ENCODE measurements around the gene SRI.
A peak's percentile ranks its signal among the peaks of the same experiment; 100 is the strongest.
"Not testable (repeated sequence)": the region's sequence is repeated elsewhere in the genome, so short reads cannot be mapped to it uniquely, and the experiment has no call there.

The SRI gene

DNA sequence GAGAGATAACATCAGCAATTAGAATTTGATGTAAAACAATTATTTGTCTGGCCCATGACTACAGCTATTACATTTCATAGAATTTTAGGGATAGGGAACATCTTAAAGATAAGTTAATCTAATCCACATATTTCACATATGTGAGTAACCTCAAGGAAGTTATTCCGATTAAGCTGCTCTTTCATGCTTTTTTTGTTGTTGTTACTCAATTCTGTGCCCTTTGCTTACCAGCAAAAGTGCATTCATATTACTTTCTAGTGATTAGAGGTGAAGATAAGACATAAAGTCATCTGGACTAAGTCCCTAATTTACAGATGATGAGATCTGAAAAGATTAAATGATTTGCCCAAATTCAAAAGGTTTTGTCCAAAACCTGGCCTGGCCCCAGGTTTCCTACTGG, 40.9 kb upstream of the SRI start:
- no peak for DNase-seq (ENCODE audit: low read depth)
- TF ChIP-seq, protein P1, sequence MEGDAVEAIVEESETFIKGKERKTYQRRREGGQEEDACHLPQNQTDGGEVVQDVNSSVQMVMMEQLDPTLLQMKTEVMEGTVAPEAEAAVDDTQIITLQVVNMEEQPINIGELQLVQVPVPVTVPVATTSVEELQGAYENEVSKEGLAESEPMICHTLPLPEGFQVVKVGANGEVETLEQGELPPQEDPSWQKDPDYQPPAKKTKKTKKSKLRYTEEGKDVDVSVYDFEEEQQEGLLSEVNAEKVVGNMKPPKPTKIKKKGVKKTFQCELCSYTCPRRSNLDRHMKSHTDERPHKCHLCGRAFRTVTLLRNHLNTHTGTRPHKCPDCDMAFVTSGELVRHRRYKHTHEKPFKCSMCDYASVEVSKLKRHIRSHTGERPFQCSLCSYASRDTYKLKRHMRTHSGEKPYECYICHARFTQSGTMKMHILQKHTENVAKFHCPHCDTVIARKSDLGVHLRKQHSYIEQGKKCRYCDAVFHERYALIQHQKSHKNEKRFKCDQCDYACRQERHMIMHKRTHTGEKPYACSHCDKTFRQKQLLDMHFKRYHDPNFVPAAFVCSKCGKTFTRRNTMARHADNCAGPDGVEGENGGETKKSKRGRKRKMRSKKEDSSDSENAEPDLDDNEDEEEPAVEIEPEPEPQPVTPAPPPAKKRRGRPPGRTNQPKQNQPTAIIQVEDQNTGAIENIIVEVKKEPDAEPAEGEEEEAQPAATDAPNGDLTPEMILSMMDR (conservative IDR thresholded peaks at IDR 0.05; ENCODE audit: low read depth, low read length), result no peak
- H3K4me3 ChIP-seq (ENCODE audit: low read length), result no peak overlapping the region

DNA sequence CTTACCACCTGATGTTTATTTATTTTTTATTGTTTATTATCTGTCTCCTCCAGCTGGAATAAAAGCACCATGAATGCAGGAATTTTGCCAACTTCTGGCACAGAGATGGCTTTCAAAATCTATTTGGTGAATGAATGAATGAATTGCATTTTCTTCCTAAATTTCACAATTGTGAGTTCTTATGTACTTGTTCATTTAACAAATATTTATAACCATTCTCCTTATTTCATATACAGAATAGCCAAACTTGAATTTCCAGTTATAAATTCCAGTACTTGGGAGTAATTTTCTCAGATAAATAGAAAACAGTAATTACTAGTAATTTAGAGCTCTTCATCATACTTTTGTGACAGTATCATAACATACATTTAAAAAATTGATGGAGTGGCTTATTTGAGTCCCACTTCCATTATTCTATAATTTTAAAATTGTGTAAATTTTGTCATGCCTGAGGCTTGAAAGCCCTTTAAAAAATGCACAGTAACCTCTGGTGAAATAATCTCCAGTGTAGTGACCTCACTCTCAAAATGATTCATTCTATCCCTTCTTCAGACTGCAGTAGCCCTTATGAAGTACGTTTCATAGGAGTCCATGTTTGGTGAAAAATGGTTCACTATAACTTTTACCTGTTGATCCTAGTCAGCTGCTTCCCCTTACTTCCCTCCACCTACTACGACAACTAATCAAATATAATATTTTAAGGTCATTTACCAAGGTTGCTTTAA, 40.0 kb upstream of the SRI start:
- TF ChIP-seq, protein P1 (conservative IDR thresholded peaks at IDR 0.05; ENCODE audit: low read depth, low read length), result no peak
- H3K4me3 ChIP-seq (ENCODE audit: low read length), result no peak overlapping the region
- DNase-seq (ENCODE audit: low read depth), result no peak

DNA sequence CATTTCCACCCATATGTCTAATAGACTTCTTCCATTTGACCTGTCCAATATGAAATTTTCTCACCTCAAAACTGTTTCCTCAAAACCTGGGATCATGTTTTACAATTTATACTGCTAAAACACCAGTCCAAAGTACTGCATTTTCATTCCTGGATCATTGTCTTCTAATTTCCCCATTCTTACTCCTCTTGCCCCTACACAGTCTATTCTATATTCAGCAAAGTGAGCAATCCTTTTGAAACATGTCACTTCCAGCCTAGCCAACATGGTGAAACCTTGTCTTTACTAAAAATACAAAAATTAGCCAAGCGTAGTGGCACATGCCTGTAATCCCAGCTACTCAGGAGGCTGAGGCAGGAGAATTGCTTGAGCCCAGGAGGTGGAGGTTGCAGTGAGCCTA, 38.5 kb upstream of the SRI start:
- DNase-seq (ENCODE audit: low read depth); H3K4me3 ChIP-seq (ENCODE audit: low read length): not testable (repeated sequence)

DNA sequence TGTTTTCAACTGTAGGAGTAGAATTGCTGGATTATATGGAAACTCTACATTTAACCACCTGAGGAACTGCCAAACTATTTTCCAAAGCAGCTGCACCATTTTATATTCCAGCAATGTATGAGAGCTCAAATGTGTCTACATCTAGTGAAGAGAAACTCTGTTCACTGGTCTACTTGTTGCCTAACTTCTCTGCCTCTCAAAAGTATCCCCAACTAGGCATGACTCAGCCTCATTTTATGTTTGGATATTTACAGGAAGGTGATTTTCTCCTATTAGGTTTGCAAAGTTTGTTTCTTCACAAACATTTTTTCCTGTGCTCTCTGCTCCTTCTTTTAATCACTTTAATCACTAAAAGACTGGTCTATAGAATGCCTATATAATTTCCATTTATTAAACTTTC, 37.1 kb upstream of the SRI start:
- no peak for DNase-seq (ENCODE audit: low read depth)
- TF ChIP-seq, protein P1 (conservative IDR thresholded peaks at IDR 0.05; ENCODE audit: low read depth, low read length), result no peak
- H3K4me3 ChIP-seq (ENCODE audit: low read length), result no peak overlapping the region

DNA sequence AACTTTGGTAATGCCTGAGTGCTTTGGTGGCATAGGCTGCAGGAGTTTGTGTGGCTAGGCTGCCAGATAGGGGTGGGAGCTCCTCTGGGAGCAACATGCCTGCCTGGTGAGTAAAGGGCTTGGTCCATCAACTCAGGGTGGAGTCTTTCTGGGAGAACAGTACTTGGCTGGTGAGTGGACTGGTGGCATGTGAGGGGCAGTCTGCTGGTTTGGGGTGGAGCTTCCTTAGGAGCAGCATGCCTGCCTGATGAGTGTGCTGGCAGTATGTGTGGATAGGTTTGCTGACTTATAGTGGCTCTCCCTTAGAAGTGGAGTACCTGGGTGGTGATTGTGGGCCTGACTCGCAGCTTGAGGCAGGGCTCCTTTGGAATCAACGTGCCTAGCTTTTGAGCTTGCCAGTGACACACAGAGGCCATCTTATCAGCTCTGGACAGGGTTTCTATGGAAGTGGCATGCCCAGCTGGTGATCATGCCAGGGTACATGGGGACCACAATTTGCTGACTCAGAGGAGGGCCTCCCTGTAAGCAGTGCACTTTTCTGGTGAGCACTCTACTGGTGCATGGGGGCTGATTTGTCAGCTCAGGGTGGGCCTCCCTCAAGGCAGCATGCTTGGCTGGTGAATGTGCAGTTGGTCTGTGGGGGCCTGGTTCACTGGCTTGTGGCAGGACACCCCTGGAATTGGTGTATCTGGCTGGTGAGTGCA, 35.0 kb upstream of the SRI start:
- TF ChIP-seq, protein P1 (conservative IDR thresholded peaks at IDR 0.05; ENCODE audit: low read depth, low read length), result no peak
- no peak overlapping the region for H3K4me3 ChIP-seq (ENCODE audit: low read length)
- peak; percentile 19 for DNase-seq (ENCODE audit: low read depth)

DNA sequence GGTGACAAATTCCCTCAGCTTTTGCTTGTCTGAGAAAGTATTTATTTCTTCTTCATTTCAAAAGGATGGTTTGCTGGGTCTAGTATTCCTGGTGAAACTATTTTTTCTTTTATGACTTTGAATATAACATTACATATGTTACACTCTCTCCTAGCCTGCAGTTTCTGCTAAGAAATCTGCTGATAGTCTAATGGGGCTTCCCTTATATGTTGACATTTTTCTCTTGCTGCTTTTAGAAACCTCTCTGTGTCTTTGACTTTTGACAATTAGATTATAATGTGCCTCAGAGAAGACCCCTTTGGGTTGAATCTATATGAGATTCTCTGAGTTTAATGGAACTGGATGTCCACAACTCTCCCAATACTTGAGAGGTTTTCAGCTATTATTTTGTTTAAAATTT, 33.8 kb upstream of the SRI start:
- TF ChIP-seq, protein P1 (conservative IDR thresholded peaks at IDR 0.05; ENCODE audit: low read depth, low read length), result no peak
- no peak for DNase-seq (ENCODE audit: low read depth)
- H3K4me3 ChIP-seq (ENCODE audit: low read length), result no peak overlapping the region

DNA sequence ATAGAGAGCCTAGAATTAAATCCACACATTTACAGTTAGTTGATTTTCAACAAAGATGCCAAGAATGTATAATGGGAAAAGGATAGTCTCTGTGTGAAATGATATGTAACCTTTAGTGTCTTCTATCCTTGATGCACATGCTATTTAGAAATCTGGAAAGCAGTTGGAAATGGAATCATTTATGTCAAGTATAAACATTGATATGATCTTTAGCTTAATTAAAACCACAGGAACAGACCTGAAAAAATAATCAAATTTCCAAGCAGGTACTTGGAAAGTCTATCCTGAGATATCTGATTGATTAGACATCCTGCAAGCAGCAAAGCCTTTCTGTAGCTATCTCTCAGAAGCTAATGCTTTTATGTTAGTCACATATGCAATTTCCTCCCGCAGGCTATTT, 24.4 kb upstream of the SRI start:
- DNase-seq (ENCODE audit: low read depth), result no peak
- TF ChIP-seq, protein P1 (conservative IDR thresholded peaks at IDR 0.05; ENCODE audit: low read depth, low read length), result no peak
- no peak overlapping the region for H3K4me3 ChIP-seq (ENCODE audit: low read length)

All from retinal pigment epithelial cell (primary cell).